AG10803 (cell line): ENCODE results near the gene MEGF6.

Source experiments
- DNase-seq: peaks from one replicate; pipeline ENCODE4 v3.0.0; 2010; ENCODE audit warnings: low read depth
- H3K4me3 ChIP-seq: 2 replicates; pipeline ENCODE4 v1.5.1; 2011; ENCODE audit warnings: mild to moderate bottlenecking, low read length, control low read depth
- TF ChIP-seq, protein P1 (sequence below): conservative IDR thresholded peaks from 2 replicates; pipeline ENCODE4 v1.5.1; 2011; ENCODE audit warnings: mild to moderate bottlenecking, low read length, control low read depth, inconsistent platforms

The MEGF6 gene

GRCh38 chr1:3483801-3484444, 127.4 kb downstream of the MEGF6 start:
- peak; percentile 25 for DNase-seq
- H3K4me3 ChIP-seq: no peak overlapping the region
- TF ChIP-seq, protein P1, sequence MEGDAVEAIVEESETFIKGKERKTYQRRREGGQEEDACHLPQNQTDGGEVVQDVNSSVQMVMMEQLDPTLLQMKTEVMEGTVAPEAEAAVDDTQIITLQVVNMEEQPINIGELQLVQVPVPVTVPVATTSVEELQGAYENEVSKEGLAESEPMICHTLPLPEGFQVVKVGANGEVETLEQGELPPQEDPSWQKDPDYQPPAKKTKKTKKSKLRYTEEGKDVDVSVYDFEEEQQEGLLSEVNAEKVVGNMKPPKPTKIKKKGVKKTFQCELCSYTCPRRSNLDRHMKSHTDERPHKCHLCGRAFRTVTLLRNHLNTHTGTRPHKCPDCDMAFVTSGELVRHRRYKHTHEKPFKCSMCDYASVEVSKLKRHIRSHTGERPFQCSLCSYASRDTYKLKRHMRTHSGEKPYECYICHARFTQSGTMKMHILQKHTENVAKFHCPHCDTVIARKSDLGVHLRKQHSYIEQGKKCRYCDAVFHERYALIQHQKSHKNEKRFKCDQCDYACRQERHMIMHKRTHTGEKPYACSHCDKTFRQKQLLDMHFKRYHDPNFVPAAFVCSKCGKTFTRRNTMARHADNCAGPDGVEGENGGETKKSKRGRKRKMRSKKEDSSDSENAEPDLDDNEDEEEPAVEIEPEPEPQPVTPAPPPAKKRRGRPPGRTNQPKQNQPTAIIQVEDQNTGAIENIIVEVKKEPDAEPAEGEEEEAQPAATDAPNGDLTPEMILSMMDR: peak; percentile 76

GRCh38 chr1:3483380-3483779, 127.9 kb downstream of the MEGF6 start:
- no peak overlapping the region for H3K4me3 ChIP-seq
- no peak for DNase-seq
- TF ChIP-seq, protein P1: no peak

DNA sequence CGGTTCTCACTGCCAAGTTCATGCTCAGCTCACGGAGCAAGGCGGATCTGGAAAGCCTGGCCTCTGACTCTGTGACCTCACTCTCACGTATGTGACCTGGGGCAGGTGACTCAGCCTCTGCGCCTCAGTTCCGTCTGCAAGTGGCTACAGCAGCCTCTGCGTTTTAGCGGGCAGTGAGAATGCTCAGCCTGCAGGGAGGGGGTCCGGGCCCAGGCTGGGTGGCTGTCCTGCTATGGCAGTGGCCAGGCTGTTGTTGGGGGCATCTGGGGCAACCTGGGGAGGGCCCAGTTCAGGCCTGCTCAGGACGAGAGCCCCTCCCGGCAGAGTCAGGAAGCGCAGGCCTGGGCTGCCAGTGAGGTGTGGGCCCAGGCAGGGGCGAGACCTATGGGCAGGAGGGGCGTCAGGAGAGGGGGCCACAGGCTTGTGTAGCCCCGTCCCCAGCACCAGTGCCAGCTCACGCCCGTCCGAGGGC, 128.9 kb downstream of the MEGF6 start:
- H3K4me3 ChIP-seq: no peak overlapping the region
- peak; percentile 13 for DNase-seq
- TF ChIP-seq, protein P1: peak; percentile 28; the same call in 1 of the 2 replicates

- DNase-seq: no peak
- TF ChIP-seq, protein P1: no peak
- no peak overlapping the region for H3K4me3 ChIP-seq
Measured at GRCh38 chr1:3481836-3482375, 129.4 kb downstream of the MEGF6 start.

DNA sequence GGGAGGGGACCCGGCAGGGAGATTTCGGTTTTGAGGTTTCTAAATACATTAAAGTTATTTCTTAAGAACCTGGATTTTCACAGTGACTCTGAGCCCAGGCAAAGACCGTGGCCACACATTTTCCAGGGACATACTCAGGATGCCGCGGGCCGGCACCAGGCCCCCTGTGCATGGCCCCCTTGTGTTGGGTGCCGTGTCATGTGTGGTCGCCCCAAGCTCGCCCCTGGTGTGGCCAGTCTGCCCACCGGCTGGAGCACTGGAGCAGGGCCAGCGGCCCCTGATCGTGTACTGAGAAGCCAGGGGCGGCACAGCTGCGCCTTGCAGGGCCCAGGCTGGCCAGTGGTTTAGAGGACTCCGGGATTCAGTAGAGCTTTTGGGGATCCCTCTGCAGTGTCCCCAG, 130.3 kb downstream of the MEGF6 start:
- no peak for DNase-seq
- H3K4me3 ChIP-seq: no peak overlapping the region
- TF ChIP-seq, protein P1: no peak

- DNase-seq: no peak
Measured at GRCh38 chr1:3480369-3480719, 131.0 kb downstream of the MEGF6 start.

More at GRCh38 chr1:3480369-3480719, 131.0 kb downstream of the MEGF6 start:
- TF ChIP-seq, protein P1: no peak
- no peak overlapping the region for H3K4me3 ChIP-seq
